Heart right ventricle (tissue), 16 donors: ENCODE data around the gene MRGPRX2. TPM values are rescaled to one million over a fixed set of nuclear protein-coding genes. Genes with fewer than 3 reads are reported as not detected.

Experiments used
- ATAC-seq, 8 donors: fragments of 200-7000 bp; cut with Tn5 transposase; one replicate each; pipeline ENCODE4 v1.9.1; 2020; ENCODE audit warnings: mild to moderate bottlenecking in 8 of 8, moderate library complexity in 8 of 8, moderate number of reproducible peaks in 1 of 8
- DNase-seq, 2 donors: peaks; one replicate each; pipeline ENCODE4 v3.0.0-alpha.2; 2020
- H3K27ac ChIP-seq, 10 donors: fragments of 200-600 bp; sonication (generic) in 2 of 10; one replicate each; pipeline versions ENCODE4 v1.5.0 to v1.8.0; 2020 to 2022; ENCODE audit warnings: mild to moderate bottlenecking in 3 of 10
- H3K27me3 ChIP-seq, 7 donors: fragments of 200-600 bp; one replicate each; pipeline ENCODE4 v1.8.0; 2021 to 2022; ENCODE audit warnings: mild to moderate bottlenecking in 2 of 7
- H3K36me3 ChIP-seq, 9 donors: fragments of 200-600 bp; sonication (generic) in 1 of 9; one replicate each; pipeline versions ENCODE4 v1.5.0 to v1.8.0; 2020 to 2022; ENCODE audit warnings: mild to moderate bottlenecking in 2 of 9
- H3K4me1 ChIP-seq, 9 donors: fragments of 200-600 bp; sonication (generic) in 1 of 9; one replicate each; pipeline versions ENCODE4 v1.5.0 to v1.8.0; 2020 to 2022; ENCODE audit warnings: mild to moderate bottlenecking in 4 of 9
- H3K4me3 ChIP-seq, 10 donors: fragments of 200-600 bp; sonication (generic) in 2 of 10; one replicate each; pipeline versions ENCODE4 v1.5.0 to v1.8.0; 2020 to 2022; ENCODE audit warnings: mild to moderate bottlenecking in 7 of 10, moderate library complexity in 2 of 10
- H3K9me3 ChIP-seq, 11 donors: fragments of 200-600 bp in 10 of 11; sonication (generic) in 2 of 11; one replicate each; pipeline versions ENCODE4 v1.5.0 to v1.8.0; 2013 to 2022; ENCODE audit warnings: mild to moderate bottlenecking in 2 of 11, control low read depth in 1 of 11, moderate library complexity in 1 of 11
- WGBS, 2 donors: extraction: QIAGEN DNeasy Blood & Tissue Kit; methylation state at CpG; one replicate each; pipeline ENCODE4 v1.1.7; 2013; ENCODE audit warnings: inconsistent platforms in 1 of 2; 5-methylcytosine and 5-hydroxymethylcytosine counted together
- intact Hi-C, 10 donors: fragments of 100-400 bp; cut with DNase I; formaldehyde crosslinking; loops; one replicate each; pipeline versions ENCODE4 v1.11.1 to v1.14.2; 2022
- polyA plus RNA-seq, 2 donors: library from polyadenylated mRNA; stranded (reverse); fragments of 200-250 nt; gene quantifications; one replicate each; pipeline ENCODE4 v1.2.3, GENCODE V29; 2013
- total RNA-seq, 10 donors: library from RNA; stranded (reverse); fragmentation: NEBNext Ultra II Directional in 3 of 10; extraction: Animal tissue kit (Norgen Biotek cat#: 25700) in 3 of 10; gene quantifications; one replicate each; pipeline versions ENCODE4 v1.2.1 to v1.2.4, GENCODE V29; 2021 to 2023
- TF ChIP-seq, protein P1 (sequence below), 9 donors: fragments of 200-600 bp; sonication (generic) in 2 of 9; IDR thresholded peaks; one replicate each; pipeline versions ENCODE4 v1.5.0 to v1.8.0; 2021 to 2022; ENCODE audit warnings: antibody characterized with exemption in 9 of 9, mild to moderate bottlenecking in 5 of 9, moderate library complexity in 1 of 9
- donor health status: Arrhythmogenic right ventricular cardiomyopathy.
- donor health status: ischemic (EF 13 %, LVEDD 7.1; RV severe dilation, severe dysfunction).
- donor health status: healthy with polysubstance abuse.
- donor health status: DM: no; HTN: yes; CAD: no.
- donor health status: DM: no; HTN: no; CAD: no.
- donor health status: ischemic (EF 25% LVEDD 6.9; RV normal size, moderate dysfunction).
- donor health status: ischemic (EF 25% LVEDD 5.7; RV mildly dilated, moderate dysfunction).
- donor health status: healthy.
- donor health status: DM: yes; HTN: yes; CAD: no.
- donor health status: Ischemic cardiomyopathy.
- donor health status: ischemic (EF 35%, LVEDD 5.7; RV mildly dilated, moderate dysfunction).
- donor health status: nonischemic (EF 11% LVEDD 7.7; RV severe dilation, severe dysfunction).
- donor health status: DM: yes; HTN: yes; CAD: no.
- donor health status: PGD.
- donor health status: ischemic (EF 29% LVEDD 5.4; RV normal size, mild dysfunction).
- donor health status: nonischemic (EF 23%, LVEDD 6.1; RV moderate dilation, normal function).

Gene MRGPRX2
- total and polyA plus RNA-seq, 12 donors, result 0.15 TPM; not detected in 11

DNA sequence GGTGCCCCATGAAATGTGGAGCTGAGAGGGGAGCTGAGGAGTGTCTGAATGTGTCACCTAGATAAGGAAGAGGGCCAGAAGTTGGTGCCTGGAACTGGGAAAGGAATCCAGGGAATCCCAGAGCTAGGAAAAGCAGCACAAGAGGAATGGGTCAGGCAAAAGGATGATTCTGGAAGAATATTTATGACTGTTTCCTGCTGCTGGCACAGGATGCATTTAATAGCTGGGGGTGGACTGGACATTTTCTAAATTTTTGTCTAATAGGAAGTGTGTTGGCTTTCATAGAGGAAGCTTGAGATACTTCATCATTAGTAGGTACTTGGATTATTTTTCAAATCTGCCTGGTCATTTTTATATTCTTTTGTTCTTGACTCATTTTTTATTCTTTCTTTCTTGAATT lies 17.4 kb upstream of the MRGPRX2 start:
- H3K27me3 ChIP-seq, result no peaks in the 10 kb centered on the region
- ATAC-seq (no peak), DNase-seq (no peak)
- H3K4me3 ChIP-seq, result no peak overlapping the region
- no peak overlapping the region for H3K27ac ChIP-seq
- TF ChIP-seq, protein P1, sequence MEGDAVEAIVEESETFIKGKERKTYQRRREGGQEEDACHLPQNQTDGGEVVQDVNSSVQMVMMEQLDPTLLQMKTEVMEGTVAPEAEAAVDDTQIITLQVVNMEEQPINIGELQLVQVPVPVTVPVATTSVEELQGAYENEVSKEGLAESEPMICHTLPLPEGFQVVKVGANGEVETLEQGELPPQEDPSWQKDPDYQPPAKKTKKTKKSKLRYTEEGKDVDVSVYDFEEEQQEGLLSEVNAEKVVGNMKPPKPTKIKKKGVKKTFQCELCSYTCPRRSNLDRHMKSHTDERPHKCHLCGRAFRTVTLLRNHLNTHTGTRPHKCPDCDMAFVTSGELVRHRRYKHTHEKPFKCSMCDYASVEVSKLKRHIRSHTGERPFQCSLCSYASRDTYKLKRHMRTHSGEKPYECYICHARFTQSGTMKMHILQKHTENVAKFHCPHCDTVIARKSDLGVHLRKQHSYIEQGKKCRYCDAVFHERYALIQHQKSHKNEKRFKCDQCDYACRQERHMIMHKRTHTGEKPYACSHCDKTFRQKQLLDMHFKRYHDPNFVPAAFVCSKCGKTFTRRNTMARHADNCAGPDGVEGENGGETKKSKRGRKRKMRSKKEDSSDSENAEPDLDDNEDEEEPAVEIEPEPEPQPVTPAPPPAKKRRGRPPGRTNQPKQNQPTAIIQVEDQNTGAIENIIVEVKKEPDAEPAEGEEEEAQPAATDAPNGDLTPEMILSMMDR (IDR thresholded peaks at IDR 0.05), result no peak
- H3K4me1 ChIP-seq, result peaks cover 0 to 7% (median 0%) of the 10 kb centered on the region in 9 donors
- intact Hi-C loops, result loop anchor here in 8 of 10 donors (1.0 to 10.0 kb wide), 8 partner anchors 32 to 667 kb away; partner anchors contain the start of genes E2F8 (in 1 of the 8) and ZDHHC13 (in 1 of the 8)
- no peaks in the 10 kb centered on the region for H3K36me3 ChIP-seq
- no peaks in the 10 kb centered on the region for H3K9me3 ChIP-seq

DNA sequence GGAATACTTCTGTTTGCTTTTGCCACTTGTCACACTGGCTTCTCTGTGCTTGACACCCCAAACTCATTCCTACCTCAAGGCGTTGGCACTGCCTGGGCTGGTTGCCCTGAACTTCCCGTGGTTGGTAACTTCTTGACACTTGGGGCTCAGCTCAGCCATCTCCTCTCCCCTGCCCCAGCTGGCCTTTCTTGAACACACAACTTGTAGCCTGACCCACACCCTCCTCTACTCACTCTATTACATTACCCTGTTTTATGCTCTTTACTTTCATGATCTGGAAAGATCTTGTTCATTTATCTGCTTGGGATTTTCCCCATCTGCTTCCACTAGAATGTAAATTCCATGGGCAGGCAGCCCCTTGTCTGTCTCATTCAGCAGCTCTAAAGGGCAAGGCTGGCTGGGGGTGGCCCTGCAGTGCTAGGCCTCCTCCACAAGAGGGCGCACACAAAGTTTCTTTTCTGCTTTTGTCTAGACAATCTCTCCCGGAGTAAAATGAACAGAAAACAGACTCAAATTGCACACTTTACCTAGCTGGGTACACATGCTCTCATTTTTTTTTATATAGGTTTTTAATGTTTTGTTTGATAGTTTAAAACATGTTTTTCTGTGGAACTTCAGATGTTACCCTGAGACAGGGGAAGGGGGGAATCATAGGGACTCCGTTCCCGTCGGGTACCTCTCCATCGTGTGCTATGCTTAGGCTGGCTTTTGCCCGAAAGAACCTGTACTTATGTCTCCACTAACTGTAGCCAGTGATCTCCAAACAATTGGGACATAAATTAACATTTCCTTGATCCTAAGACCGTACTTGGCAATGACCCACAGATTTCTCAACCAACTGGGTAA lies 16.4 kb upstream of the MRGPRX2 start:
- no peaks in the 10 kb centered on the region for H3K27me3 ChIP-seq
- H3K4me1 ChIP-seq, result peaks cover 0 to 7% (median 0%) of the 10 kb centered on the region in 9 donors
- DNase-seq, result peak; percentile 34 to 36
- no peak overlapping the region for H3K27ac ChIP-seq
- no peaks in the 10 kb centered on the region for H3K9me3 ChIP-seq
- intact Hi-C loops, result loop anchor here in 8 of 10 donors (1.0 to 10.0 kb wide), 8 partner anchors 33 to 668 kb away; partner anchors contain the start of genes E2F8 (in 1 of the 8) and ZDHHC13 (in 1 of the 8)
- H3K4me3 ChIP-seq, result peak overlapping the region in 1 of 10 donors; percentile 13
- peak in 7 of 8 donors; percentile 46 to 82 (median 69) for ATAC-seq
- no peaks in the 10 kb centered on the region for H3K36me3 ChIP-seq
- TF ChIP-seq, protein P1 (IDR thresholded peaks at IDR 0.05), result peak; percentile 86 to 99 (median 96)
- WGBS, 2 donors, result 51 to 54% methylated on average over 10 of the region's 10 CpGs

DNA sequence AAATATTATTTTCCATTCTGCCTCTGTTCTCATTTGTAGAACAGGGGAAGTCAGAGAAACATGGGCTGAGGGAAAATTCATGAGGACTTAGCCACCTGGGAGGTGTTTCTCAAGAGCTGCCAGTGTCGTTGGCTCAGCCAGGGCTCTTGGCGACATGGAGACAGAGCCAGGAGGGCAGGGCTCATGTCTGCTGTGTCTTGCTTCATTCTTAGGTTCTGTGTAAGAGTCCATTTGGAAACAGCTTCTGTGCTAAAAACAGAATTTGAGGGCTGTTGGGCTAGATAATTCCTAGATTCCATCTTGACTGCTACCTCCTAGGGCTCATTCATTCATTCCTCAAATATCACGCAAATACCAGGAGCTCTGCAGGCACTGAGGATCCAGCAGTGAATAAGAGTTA lies 15.1 kb upstream of the MRGPRX2 start:
- Histone ChIP-seq H3K27ac (no peak overlapping the region), H3K4me1 (peaks cover 0 to 8% (median 0%) of the 10 kb centered on the region in 9 donors), H3K4me3 (no peak overlapping the region), H3K36me3 (no peaks in the 10 kb centered on the region), H3K27me3 (no peaks in the 10 kb centered on the region), H3K9me3 (no peaks in the 10 kb centered on the region)
- ATAC-seq (no peak), DNase-seq (no peak)
- TF ChIP-seq, protein P1 (IDR thresholded peaks at IDR 0.05), result no peak
- WGBS, 2 donors, result 81 to 85% methylated on average over 3 of the region's 3 CpGs
- intact Hi-C loops, result loop anchor here in 7 of 10 donors (2.0 to 10.0 kb wide), 7 partner anchors 35 to 669 kb away; partner anchors contain the start of genes E2F8 (in 1 of the 7) and ZDHHC13 (in 1 of the 7)

DNA sequence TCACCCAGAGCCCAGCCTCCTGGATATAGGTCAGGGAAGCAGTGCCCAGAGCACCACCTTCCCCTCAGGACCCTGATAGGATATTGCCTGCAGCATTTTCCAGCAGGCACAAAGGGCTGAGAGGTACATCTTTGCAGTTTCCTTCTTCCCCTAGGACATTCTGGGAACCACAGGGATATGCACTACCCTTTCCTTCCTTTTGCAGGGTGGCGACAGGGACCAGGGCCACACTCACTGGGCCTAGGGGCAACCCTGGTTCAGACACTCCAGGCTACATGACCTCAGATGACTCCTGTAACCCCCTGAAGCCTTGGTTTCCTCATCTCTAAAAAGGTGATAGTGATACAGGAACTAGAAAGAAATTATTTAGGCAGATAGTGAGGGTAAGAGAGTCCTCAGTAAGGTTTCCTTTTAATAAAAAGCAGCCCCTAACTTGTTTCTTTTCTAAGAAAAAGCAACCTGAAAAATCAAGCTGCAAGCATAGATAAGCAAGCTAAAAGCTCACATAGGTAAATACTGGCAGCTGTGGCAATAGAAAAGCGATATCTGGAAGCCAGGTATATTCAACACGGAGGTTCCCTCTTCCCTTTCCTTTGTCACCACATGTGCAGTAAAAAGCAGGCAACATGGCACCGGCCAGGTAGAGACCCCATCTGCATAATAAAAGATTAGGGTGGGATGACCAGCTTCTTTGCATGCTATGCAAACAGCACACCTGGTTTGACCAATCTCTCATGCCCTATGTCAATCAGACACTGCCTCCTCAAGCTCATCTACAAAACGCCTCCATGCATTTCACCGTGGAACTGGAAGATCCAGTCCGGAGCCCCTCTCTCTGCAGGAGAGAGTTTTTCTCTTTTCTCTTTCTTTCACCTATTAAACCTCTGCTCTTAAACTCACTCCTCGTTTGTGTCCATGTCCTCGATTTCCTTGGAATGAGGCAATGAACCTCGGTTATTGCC lies 13.2 kb upstream of the MRGPRX2 start:
- 65 to 67% methylated on average over 10 of the region's 10 CpGs for WGBS, 2 donors
- TF ChIP-seq, protein P1 (IDR thresholded peaks at IDR 0.05), result no peak
- H3K27ac ChIP-seq, result no peak overlapping the region

More for the DNA sequence above, 13.2 kb upstream of the MRGPRX2 start:
- Histone ChIP-seq H3K36me3 (no peaks in the 10 kb centered on the region), H3K27me3 (peaks cover 0 to 7% (median 0%) of the 10 kb centered on the region in 7 donors), H3K4me3 (no peak overlapping the region), H3K9me3 (peaks cover 0 to 14% (median 0%) of the 10 kb centered on the region in 11 donors), H3K4me1 (peaks cover 0 to 8% (median 0%) of the 10 kb centered on the region in 9 donors)
- DNase-seq (no peak), ATAC-seq (no peak)
- intact Hi-C loops, result loop anchor here in 7 of 10 donors (5.0 to 10.0 kb wide), 6 partner anchors 81 to 671 kb away; partner anchors contain the start of gene E2F8 (in 1 of the 7)
